Vagina (tissue), 2 donors: ENCODE data around the gene SPEM1.

ENCODE experiments used
- CTCF ChIP-seq, 3 experiments: fragments of 450-650 bp in 2 of 3; fragments of 200-600 bp in 1 of 3; sonication (generic) in 1 of 3; IDR thresholded peaks; one replicate each; pipeline ENCODE4 v1.5.1; 2017 to 2019; ENCODE audit warnings: antibody characterized with exemption in 3 of 3, mild to moderate bottlenecking in 2 of 3, moderate library complexity in 2 of 3
- POLR2A ChIP-seq, 2 donors: fragments of 450-650 bp; IDR thresholded peaks; one replicate each; pipeline ENCODE4 v1.6.1; 2017; ENCODE audit warnings: antibody characterized with exemption in 2 of 2, mild to moderate bottlenecking in 2 of 2, moderate library complexity in 2 of 2

GRCh38 chr17:7418472-7419152 is 1.5 kb upstream of the SPEM1 start:
- TF ChIP-seq POLR2A (IDR thresholded peaks at IDR 0.05) = no peak
- no peak for TF ChIP-seq CTCF (IDR thresholded peaks at IDR 0.05)
